NCI-H146 (cell line): Measurements from ENCODE around the gene MTCH2.
"Not testable (repeated sequence)": the region's sequence is repeated elsewhere in the genome, so short reads cannot be mapped to it uniquely, and the experiment has no call there.

ENCODE experiments used
- DNase-seq: peaks from one replicate; lab custom pipeline; 2025; lab: John Stamatoyannopoulos, UW

The MTCH2 gene

GRCh38 chr11:47636331-47636730, 6.0 kb downstream of the MTCH2 start:
- not testable (repeated sequence) for DNase-seq

- DNase-seq: no peak
Observed at GRCh38 chr11:47631473-47631872, 10.9 kb downstream of the MTCH2 start.

- no peak for DNase-seq
Observed at GRCh38 chr11:47628026-47628425, 14.3 kb downstream of the MTCH2 start.

GRCh38 chr11:47626234-47626633, 16.1 kb downstream of the MTCH2 start:
- DNase-seq: no peak

- no peak for DNase-seq
Observed at GRCh38 chr11:47620836-47621378, 21.5 kb downstream of the MTCH2 start.

DNA sequence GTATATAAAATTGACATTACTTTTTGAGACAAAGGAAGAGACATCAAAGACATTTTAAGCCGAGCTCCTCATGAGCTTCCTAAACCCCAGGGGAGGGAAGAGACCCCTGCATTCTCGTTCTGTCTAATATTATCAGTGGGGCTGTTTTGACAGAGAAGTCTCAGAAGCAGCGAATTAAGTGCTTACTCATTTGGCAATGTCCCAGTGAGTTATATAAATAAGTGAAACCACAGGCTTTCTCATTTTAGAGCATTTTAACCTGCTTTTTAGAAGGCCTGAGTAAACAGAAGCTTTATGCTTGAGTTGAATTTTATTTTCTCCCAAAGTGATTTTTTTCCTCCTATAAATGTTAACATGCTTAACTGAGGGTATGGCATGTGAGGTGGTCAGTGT, 24.9 kb downstream of the MTCH2 start:
- DNase-seq: no peak

- peak; percentile 9 for DNase-seq
Observed at GRCh38 chr11:47616726-47617416, 25.5 kb downstream of the MTCH2 start.

DNA sequence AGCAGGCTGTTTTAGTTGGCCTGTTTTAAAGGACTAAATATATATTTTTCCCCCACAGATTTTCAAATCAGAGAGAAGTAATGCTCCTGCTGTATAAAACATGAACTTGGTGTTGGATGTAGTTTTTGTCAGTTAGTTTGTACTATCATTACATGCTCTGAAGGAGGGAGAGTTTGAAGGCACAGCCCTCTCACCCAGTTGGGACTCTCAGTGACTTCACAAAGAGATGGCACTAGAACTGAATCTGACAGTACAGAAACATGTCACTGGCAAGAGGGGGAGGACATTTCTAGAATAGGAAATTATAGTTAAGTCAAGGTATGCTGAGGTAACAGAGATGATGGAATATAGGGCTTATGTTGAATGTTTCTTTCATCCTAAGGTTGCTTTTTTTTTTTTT, 27.1 kb downstream of the MTCH2 start:
- DNase-seq: no peak

DNA sequence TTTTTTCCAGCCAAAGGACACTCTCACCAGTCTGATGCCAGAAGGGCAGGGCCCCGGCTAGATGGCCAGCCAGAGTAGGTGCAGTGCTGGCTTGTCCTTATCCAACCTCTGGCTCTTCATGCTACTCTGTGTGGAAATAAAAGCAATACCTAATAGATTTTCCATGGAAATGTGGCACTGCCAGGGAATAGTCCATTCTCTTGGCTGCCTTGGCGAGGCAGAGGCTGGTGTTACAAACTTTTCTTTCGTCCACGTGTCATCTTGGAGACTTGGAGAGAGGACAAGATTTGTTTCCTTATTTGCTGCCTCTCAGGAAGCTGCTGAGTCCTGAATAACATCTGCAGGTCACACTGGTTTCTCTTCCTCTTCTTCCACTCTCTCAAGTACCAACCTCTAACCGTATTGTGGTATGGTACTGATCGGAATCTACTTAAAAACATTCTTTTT, 31.0 kb downstream of the MTCH2 start:
- no peak for DNase-seq

DNA sequence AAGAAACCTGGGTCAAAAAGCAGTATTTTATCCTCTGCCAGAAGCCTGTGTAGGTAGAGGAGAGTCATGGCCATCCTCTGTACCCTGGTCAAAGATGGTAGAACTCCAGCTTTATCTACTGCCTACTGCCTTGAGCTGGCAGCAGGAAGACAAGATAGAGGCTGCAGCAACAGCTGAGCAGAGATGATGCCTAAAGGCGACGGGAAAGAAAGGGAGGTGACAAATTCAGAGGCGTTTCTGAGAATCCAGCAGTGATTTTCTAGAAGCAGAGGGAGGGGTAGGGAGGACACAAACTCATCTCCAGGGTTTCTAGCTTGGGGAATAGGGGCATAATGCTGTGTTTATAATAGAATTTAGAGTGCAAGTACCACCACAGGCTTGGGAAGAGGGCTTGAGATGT, 32.7 kb downstream of the MTCH2 start:
- no peak for DNase-seq

DNA sequence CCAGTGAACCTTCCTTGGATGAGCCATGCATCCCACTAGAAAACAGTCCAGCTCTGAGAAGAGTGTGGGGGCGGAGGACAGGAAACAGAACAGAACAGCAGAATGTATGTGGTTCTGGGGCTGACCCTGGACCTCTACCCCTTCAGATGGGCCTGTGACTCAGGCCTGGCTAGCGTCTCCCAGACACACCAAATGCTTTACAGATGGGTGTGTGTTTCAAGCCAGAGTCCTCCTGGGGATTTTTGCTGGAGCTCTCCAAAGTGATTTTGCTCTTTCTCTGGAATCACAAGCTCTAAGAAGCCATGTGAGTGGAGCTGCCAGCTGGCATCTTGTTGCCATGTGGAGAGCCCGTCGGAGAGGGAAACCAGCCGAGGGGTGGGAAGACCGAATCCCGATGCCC, 35.0 kb downstream of the MTCH2 start:
- no peak for DNase-seq

DNA sequence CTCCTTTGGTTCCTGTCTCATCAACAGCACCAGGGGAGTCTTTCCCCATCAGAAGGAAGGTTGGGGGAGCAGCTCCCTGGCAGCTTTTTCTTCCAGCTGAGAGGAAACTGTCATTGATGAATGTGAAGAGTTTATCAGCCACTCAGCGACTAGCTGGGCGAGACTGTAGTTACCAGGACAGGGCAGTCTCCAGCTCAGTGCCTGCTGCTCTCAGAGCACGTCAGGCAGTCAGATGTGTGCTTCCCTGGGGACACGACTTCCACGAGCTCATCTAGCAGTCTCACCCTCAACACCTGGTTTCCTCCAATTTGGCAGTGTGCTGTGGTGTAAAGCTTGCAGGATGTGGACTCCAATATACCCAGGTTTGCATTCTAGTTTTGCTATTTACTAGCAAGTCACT, 35.6 kb downstream of the MTCH2 start:
- no peak for DNase-seq

GRCh38 chr11:47605921-47606320, 36.4 kb downstream of the MTCH2 start:
- DNase-seq: no peak

GRCh38 chr11:47603295-47603694, 39.1 kb downstream of the MTCH2 start:
- DNase-seq: no peak

DNA sequence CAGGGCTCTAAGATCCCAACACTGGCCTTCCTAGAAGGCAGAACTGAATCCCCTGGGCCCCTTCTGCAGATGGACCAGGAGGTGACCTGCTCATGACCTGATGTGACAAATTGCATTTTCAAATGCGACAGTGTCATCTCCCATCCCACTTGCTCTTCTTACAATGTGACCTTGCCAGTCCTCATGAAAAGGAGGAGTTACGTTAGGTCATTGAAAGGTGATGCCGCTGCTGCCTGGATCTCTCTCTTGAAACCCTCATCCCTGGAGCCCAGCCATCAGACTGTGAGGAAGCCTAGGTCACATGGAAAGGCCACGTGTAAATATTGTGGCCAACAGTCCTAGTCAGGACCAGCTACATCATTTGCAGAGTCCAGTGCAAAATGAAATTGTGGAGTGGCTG, 42.5 kb downstream of the MTCH2 start:
- no peak for DNase-seq

- DNase-seq: no peak
Observed at GRCh38 chr11:47595967-47596366, 46.4 kb downstream of the MTCH2 start.

DNA sequence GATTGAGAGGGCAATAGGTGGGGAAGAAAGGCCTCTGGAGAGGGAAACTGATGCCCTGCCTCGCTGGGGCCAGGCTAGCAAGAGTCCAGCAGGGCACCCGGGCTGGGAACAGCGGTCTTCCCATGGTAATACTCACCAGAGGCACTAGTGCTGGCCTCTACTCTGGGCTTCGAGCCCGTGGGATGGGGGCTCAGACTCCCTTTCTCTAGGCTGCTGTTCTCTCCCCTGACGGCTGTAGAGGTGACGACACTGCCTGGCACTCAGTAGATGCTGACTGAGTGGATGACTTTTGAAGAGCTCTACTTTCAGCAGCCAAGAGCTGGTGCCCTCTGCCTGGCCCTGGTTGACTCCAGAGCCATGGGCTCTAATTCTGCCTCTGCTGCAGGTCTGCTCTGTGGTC, 47.3 kb downstream of the MTCH2 start:
- DNase-seq: no peak

GRCh38 chr11:47593934-47594855, 48.2 kb downstream of the MTCH2 start, which contains the start of gene C1QTNF4:
C1QTNF4 (minus strand) TSS chr11:47594411; CDS start chr11:47590810, 3,601 bp downstream.
- peak; percentile 41 for DNase-seq

GRCh38 chr11:47593492-47593933, 48.8 kb downstream of the MTCH2 start:
- DNase-seq: no peak

GRCh38 chr11:47592970-47593369, 49.4 kb downstream of the MTCH2 start:
- DNase-seq: no peak

DNA sequence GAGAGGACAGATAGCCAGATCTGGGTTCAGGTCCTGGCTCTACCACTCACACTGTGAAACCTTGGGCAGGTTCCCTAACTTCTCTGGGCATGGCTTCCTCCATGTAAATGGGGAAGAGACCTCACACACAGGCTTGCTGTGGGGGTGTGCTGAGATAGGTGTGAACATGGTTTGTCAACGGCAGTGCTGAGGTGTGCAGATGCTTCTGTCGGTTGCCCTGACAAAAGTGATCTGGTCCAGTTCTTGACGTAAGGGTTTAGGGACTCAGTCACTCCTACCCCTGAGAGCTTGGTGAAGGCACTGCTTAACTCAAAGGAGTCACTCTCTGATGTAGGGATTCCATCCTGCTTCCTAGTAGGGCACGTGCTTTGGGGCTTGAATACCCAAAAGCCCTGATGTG, 50.1 kb downstream of the MTCH2 start:
- no peak for DNase-seq

GRCh38 chr11:47591764-47592163, 50.6 kb downstream of the MTCH2 start:
- DNase-seq: no peak
